Fibroblast of the aortic adventitia (primary cell): ENCODE results near the gene TCF12. TPM values are rescaled to one million over a fixed set of nuclear protein-coding genes. Genes with fewer than 3 reads are reported as not detected.

Source experiments
- DNase-seq: peaks from one replicate; pipeline ENCODE4 v3.0.0-alpha.2; 2010; ENCODE audit warnings: low read depth
- H3K4me3 ChIP-seq: 2 replicates; pipeline ENCODE4 v1.5.1; 2011; ENCODE audit warnings: low read depth, mild to moderate bottlenecking, control low read depth, low read length, moderate library complexity
- CTCF ChIP-seq: IDR thresholded peaks from 2 replicates; pipeline ENCODE4 v1.5.1; 2011; ENCODE audit warnings: mild to moderate bottlenecking, low read length, control low read depth, inconsistent platforms; ENCODE audit not compliant: insufficient read depth
- total RNA-seq: library from RNA; depleted of rRNA; stranded (reverse); fragments of >200 nt; gene quantifications from 2 replicates; pipeline ENCODE4 v1.2.3, GENCODE V29; 2012; ENCODE audit warnings: low replicate concordance

TCF12 gene
- total RNA-seq, 1 donor: 89.2 TPM

- H3K4me3 ChIP-seq: no peak overlapping the region
- DNase-seq: no peak
- TF ChIP-seq CTCF: no peak
Measured at GRCh38 chr15:57028176-57028575, 109.7 kb downstream of the TCF12 start.

GRCh38 chr15:57030011-57030410, 111.6 kb downstream of the TCF12 start:
- no peak overlapping the region for H3K4me3 ChIP-seq
- TF ChIP-seq CTCF: no peak
- DNase-seq: no peak

GRCh38 chr15:57031082-57031481, 112.6 kb downstream of the TCF12 start:
- no peak for DNase-seq
- no peak for TF ChIP-seq CTCF
- H3K4me3 ChIP-seq: no peak overlapping the region

GRCh38 chr15:57031605-57032004, 113.2 kb downstream of the TCF12 start:
- TF ChIP-seq CTCF: no peak
- peak; percentile 74 for DNase-seq
- no peak overlapping the region for H3K4me3 ChIP-seq

- no peak for DNase-seq
- TF ChIP-seq CTCF: no peak
- H3K4me3 ChIP-seq: no peak overlapping the region
Measured at GRCh38 chr15:57032338-57032737, 113.9 kb downstream of the TCF12 start.

- H3K4me3 ChIP-seq: no peak overlapping the region
- no peak for DNase-seq
- no peak for TF ChIP-seq CTCF
Measured at GRCh38 chr15:57033715-57034439, 115.4 kb downstream of the TCF12 start.

GRCh38 chr15:57034613-57035012, 116.2 kb downstream of the TCF12 start:
- H3K4me3 ChIP-seq: no peak overlapping the region
- TF ChIP-seq CTCF: no peak
- DNase-seq: no peak
